Urinary bladder (tissue), 4 donors: Measurements from ENCODE around the gene SFXN2. TPM values are rescaled to one million over a fixed set of nuclear protein-coding genes. Genes with fewer than 3 reads are reported as not detected.
"Not testable (repeated sequence)": the region's sequence is repeated elsewhere in the genome, so short reads cannot be mapped to it uniquely, and the experiment has no call there.

ENCODE experiments used
- DNase-seq: peaks from one replicate; pipeline ENCODE4 v3.0.0-alpha.2; 2015; ENCODE audit errors: extremely low spot score
- H3K27ac ChIP-seq: one replicate; pipeline ENCODE4 v1.5.1; 2013; ENCODE audit warnings: low read depth, mild to moderate bottlenecking, moderate library complexity
- H3K36me3 ChIP-seq: one replicate; pipeline ENCODE4 v1.6.1; 2013; ENCODE audit warnings: mild to moderate bottlenecking, moderate library complexity; ENCODE audit not compliant: insufficient read depth
- H3K4me1 ChIP-seq: one replicate; pipeline ENCODE4 v1.6.1; 2013; ENCODE audit warnings: mild to moderate bottlenecking, moderate library complexity; ENCODE audit not compliant: insufficient read depth
- H3K4me3 ChIP-seq: one replicate; pipeline ENCODE4 v1.5.1; 2013; ENCODE audit warnings: low read depth, low read length
- WGBS: extraction: QIAGEN DNeasy Blood & Tissue Kit; methylation state at CpG from one replicate; pipeline ENCODE4 v1.1.7; 2013; 5-methylcytosine and 5-hydroxymethylcytosine counted together
- polyA plus RNA-seq: library from polyadenylated mRNA; stranded (reverse); fragments of 200-250 nt; gene quantifications from one replicate; pipeline ENCODE4 v1.2.3, GENCODE V29; 2013
- total RNA-seq: library from RNA; depleted of rRNA; stranded (reverse); fragments of >200 nt; gene quantifications from one replicate; pipeline ENCODE4 v1.2.3, GENCODE V29; 2014
- donor health status: healthy with polysubstance abuse.
- donor health status: healthy.

The SFXN2 gene
- total RNA-seq (11.7 TPM), polyA plus RNA-seq (4.3 TPM)

- H3K27ac ChIP-seq: peak within 1 kb of the TSS; percentile 83
- H3K4me1 ChIP-seq: no peaks in the 10 kb centered on the region
- H3K4me3 ChIP-seq: peak within 1 kb of the TSS; percentile 67
- H3K36me3 ChIP-seq: no peaks in the 10 kb centered on the region
- WGBS: 4% methylated on average over 46 of the region's 46 CpGs
- DNase-seq: no peak
Observed at GRCh38 chr10:102714621-102715455, at the start of gene SFXN2. SFXN2 (plus strand) TSS chr10:102714636; CDS start chr10:102726637, 12,001 bp downstream.

- WGBS: 79% methylated on average over 9 of the region's 9 CpGs
- H3K4me3 ChIP-seq: no peak overlapping the region
- no peaks in the 10 kb centered on the region for H3K36me3 ChIP-seq
- H3K4me1 ChIP-seq: no peaks in the 10 kb centered on the region
- H3K27ac ChIP-seq: no peak overlapping the region
- no peak for DNase-seq
Observed at GRCh38 chr10:102665904-102666509, 48.4 kb upstream of the SFXN2 start.

GRCh38 chr10:102667411-102667810, 47.0 kb upstream of the SFXN2 start:
- H3K4me1 ChIP-seq, H3K4me3 ChIP-seq, H3K27ac ChIP-seq, H3K36me3 ChIP-seq, DNase-seq: not testable (repeated sequence)
- WGBS: 94% methylated on average over 4 of the region's 4 CpGs

GRCh38 chr10:102668326-102669107, 45.9 kb upstream of the SFXN2 start:
- 87% methylated on average over 10 of the region's 10 CpGs for WGBS
- H3K4me3 ChIP-seq: no peak overlapping the region
- no peaks in the 10 kb centered on the region for H3K4me1 ChIP-seq
- H3K36me3 ChIP-seq: no peaks in the 10 kb centered on the region
- H3K27ac ChIP-seq: no peak overlapping the region
- no peak for DNase-seq

GRCh38 chr10:102669206-102670064, 45.0 kb upstream of the SFXN2 start:
- H3K4me3 ChIP-seq: no peak overlapping the region
- no peak for DNase-seq
- no peaks in the 10 kb centered on the region for H3K4me1 ChIP-seq
- peak overlapping the region; percentile 53 for H3K27ac ChIP-seq
- no peaks in the 10 kb centered on the region for H3K36me3 ChIP-seq
- WGBS: 69% methylated on average over 7 of the region's 7 CpGs

GRCh38 chr10:102670065-102670670, 44.3 kb upstream of the SFXN2 start:
- no peaks in the 10 kb centered on the region for H3K36me3 ChIP-seq
- peak overlapping the region; percentile 35 for H3K27ac ChIP-seq
- H3K4me3 ChIP-seq: no peak overlapping the region
- WGBS: 93% methylated on average over 9 of the region's 9 CpGs
- no peak for DNase-seq
- no peaks in the 10 kb centered on the region for H3K4me1 ChIP-seq

GRCh38 chr10:102670871-102671434, 43.5 kb upstream of the SFXN2 start:
- H3K4me3 ChIP-seq: no peak overlapping the region
- 77% methylated on average over 6 of the region's 6 CpGs for WGBS
- no peak for DNase-seq
- no peak overlapping the region for H3K27ac ChIP-seq
- H3K36me3 ChIP-seq: no peaks in the 10 kb centered on the region
- no peaks in the 10 kb centered on the region for H3K4me1 ChIP-seq

- Histone ChIP-seq H3K4me3 (no peak overlapping the region), H3K27ac (no peak overlapping the region), H3K4me1 (no peaks in the 10 kb centered on the region), H3K36me3 (no peaks in the 10 kb centered on the region)
- WGBS: 65% methylated on average over 13 of the region's 13 CpGs
- DNase-seq: no peak
Observed at GRCh38 chr10:102673236-102673818, 41.1 kb upstream of the SFXN2 start.

- Histone ChIP-seq H3K4me3 (peak overlapping the region; percentile 1), H3K36me3 (no peaks in the 10 kb centered on the region), H3K4me1 (no peaks in the 10 kb centered on the region), H3K27ac (peak overlapping the region; percentile 48)
- DNase-seq: no peak
- WGBS: 5% methylated on average over 19 of the region's 19 CpGs
Observed at GRCh38 chr10:102673819-102674511, 40.5 kb upstream of the SFXN2 start.

GRCh38 chr10:102674566-102674965, 39.9 kb upstream of the SFXN2 start:
- Histone ChIP-seq H3K4me1 (no peaks in the 10 kb centered on the region), H3K4me3 (peak overlapping the region; percentile 1), H3K36me3 (no peaks in the 10 kb centered on the region), H3K27ac (peak overlapping the region; percentile 48)
- no peak for DNase-seq
- 29% methylated on average over 2 of the region's 2 CpGs for WGBS

- Histone ChIP-seq H3K4me3 (no peak overlapping the region), H3K27ac (peak overlapping the region; percentile 24), H3K36me3 (no peaks in the 10 kb centered on the region), H3K4me1 (no peaks in the 10 kb centered on the region)
- DNase-seq: no peak
- WGBS: 44% methylated on average over 8 of the region's 8 CpGs
Observed at GRCh38 chr10:102675011-102675665, 39.3 kb upstream of the SFXN2 start.
